ENCODE results near the gene DLL3. TPM values are rescaled to one million over a fixed set of nuclear protein-coding genes. Genes with fewer than 3 reads are reported as not detected.

Gene DLL3
- total and polyA plus RNA-seq, 2 donors (not counting 1 experiment from before 2014, with no cell fraction given) = 0.46 to 1.1 TPM

- Mint-ChIP-seq H3K27ac (no peak overlapping the region), H3K9me3 (ENCODE audit: insufficient read depth) (no peaks in the 10 kb centered on the region), H3K4me1 (peaks cover 6% of the 10 kb centered on the region), H3K27me3 (peaks cover 17% of the 10 kb centered on the region), H3K4me3 (no peak overlapping the region)
- H3K27me3 ChIP-seq (replicated peaks in 1 of 4; ENCODE audit: control extremely low read depth in 1 of 4, control insufficient read depth in 3 of 4, insufficient read depth in 4 of 4, low read length in 3 of 4) = peaks cover 0 to 15% (median 11%) of the 10 kb centered on the region in 4 experiments
- ChIA-PET CTCF (no interaction called here), POLR2A (no interaction called here)
- no peak for TF ChIP-seq EZH2 (IDR thresholded peaks at IDR 0.05; ENCODE audit: borderline replicate concordance, insufficient read depth, low read depth, low read length, poor library complexity, severe bottlenecking)
- no peak for TF ChIP-seq CTCF (IDR thresholded peaks at IDR 0.05)
- no peak overlapping the region for H3K4me2 ChIP-seq (replicated peaks; ENCODE audit: low read depth, low read length, poor library complexity, severe bottlenecking)
- intact Hi-C loops (cut with micrococcal nuclease) = no loop called here
- no peak overlapping the region for H3K9ac ChIP-seq (ENCODE audit: low read length)
- WGBS (ENCODE audit: insufficient coverage) = 100% methylated on average over 2 of the region's 8 CpGs
- no peak overlapping the region for H3K4me3 ChIP-seq (ENCODE audit: control extremely low read depth in 1 of 5, extremely low read depth in 1 of 5, insufficient read depth in 1 of 5, low read depth in 2 of 5, low read length in 4 of 5)
- no peak for DNase-seq
- no peaks in the 10 kb centered on the region for H3K79me2 ChIP-seq (ENCODE audit: control insufficient read depth, insufficient read depth, low read length)
- H3K27ac ChIP-seq (ENCODE audit: low read length in 2 of 2) = no peak overlapping the region
- no peaks in the 10 kb centered on the region for H4K20me1 ChIP-seq (ENCODE audit: control insufficient read depth, insufficient read depth, low read length, poor library complexity, severe bottlenecking)
- no peak overlapping the region for H2AFZ ChIP-seq (ENCODE audit: insufficient read depth, low read depth, low read length, poor library complexity, severe bottlenecking)
- peaks cover 0 to 3% of the 10 kb centered on the region in 2 experiments for H3K36me3 ChIP-seq (replicated peaks in 1 of 2; ENCODE audit: control extremely low read depth in 1 of 2, control insufficient read depth in 1 of 2, extremely low read depth in 1 of 2, insufficient read depth in 2 of 2, low read length in 1 of 2)
- H3K9me3 ChIP-seq (ENCODE audit: control extremely low read depth in 1 of 3, control insufficient read depth in 2 of 3, insufficient read depth in 1 of 3, low read length in 2 of 3) = peaks cover 0 to 5% (median 0%) of the 10 kb centered on the region in 3 donors
- H3K4me1 ChIP-seq (ENCODE audit: control insufficient read depth in 2 of 2, insufficient read depth in 2 of 2, low read length in 2 of 2) = peaks cover 6% of the 10 kb centered on the region in 2 donors
- no peak for ATAC-seq (ENCODE audit: low read depth)
These were observed 22.1 kb downstream of the DLL3 start for GRCh38 chr19:39520541-39521484.

GRCh38 chr19:39524495-39524894 lies 25.7 kb downstream of the DLL3 start:
- H3K79me2 ChIP-seq (ENCODE audit: control insufficient read depth, insufficient read depth, low read length) = no peaks in the 10 kb centered on the region
- 72% methylated on average over 3 of the region's 8 CpGs for WGBS (ENCODE audit: insufficient coverage)
- no peak overlapping the region for H3K9ac ChIP-seq (ENCODE audit: low read length)
- no peaks in the 10 kb centered on the region for H3K27me3 Mint-ChIP-seq
- ChIA-PET POLR2A (no interaction called here), CTCF (interaction anchor here (1.7 kb wide), 1 partner anchor 22 kb away, joined by 4 read pairs; no protein-coding TSS in a partner anchor)
- no peaks in the 10 kb centered on the region for H3K9me3 ChIP-seq (ENCODE audit: control extremely low read depth in 1 of 3, control insufficient read depth in 2 of 3, insufficient read depth in 1 of 3, low read length in 2 of 3)
- no peak overlapping the region for H3K4me2 ChIP-seq (replicated peaks; ENCODE audit: low read depth, low read length, poor library complexity, severe bottlenecking)
- H3K27ac Mint-ChIP-seq = no peak overlapping the region
- H3K27ac ChIP-seq (ENCODE audit: low read length in 2 of 2) = no peak overlapping the region
- no peak overlapping the region for H3K4me3 ChIP-seq (ENCODE audit: control extremely low read depth in 1 of 5, extremely low read depth in 1 of 5, insufficient read depth in 1 of 5, low read depth in 2 of 5, low read length in 4 of 5)
- intact Hi-C loops (cut with micrococcal nuclease) = no loop called here
- H3K4me3 Mint-ChIP-seq = no peak overlapping the region
- peaks cover 0 to 3% of the 10 kb centered on the region in 2 experiments for H3K36me3 ChIP-seq (replicated peaks in 1 of 2; ENCODE audit: control extremely low read depth in 1 of 2, control insufficient read depth in 1 of 2, extremely low read depth in 1 of 2, insufficient read depth in 2 of 2, low read length in 1 of 2)
- no peak overlapping the region for H2AFZ ChIP-seq (ENCODE audit: insufficient read depth, low read depth, low read length, poor library complexity, severe bottlenecking)
- H3K4me1 Mint-ChIP-seq = peaks cover 2% of the 10 kb centered on the region
- TF ChIP-seq EZH2 (IDR thresholded peaks at IDR 0.05; ENCODE audit: borderline replicate concordance, insufficient read depth, low read depth, low read length, poor library complexity, severe bottlenecking) (no peak), CTCF (IDR thresholded peaks at IDR 0.05) (no peak)
- H3K27me3 ChIP-seq (replicated peaks in 1 of 4; ENCODE audit: control extremely low read depth in 1 of 4, control insufficient read depth in 3 of 4, insufficient read depth in 4 of 4, low read length in 3 of 4) = no peaks in the 10 kb centered on the region
- H3K4me1 ChIP-seq (ENCODE audit: control insufficient read depth in 2 of 2, insufficient read depth in 2 of 2, low read length in 2 of 2) = no peaks in the 10 kb centered on the region
- no peak for DNase-seq
- no peak for ATAC-seq (ENCODE audit: low read depth)
- H3K9me3 Mint-ChIP-seq (ENCODE audit: insufficient read depth) = no peaks in the 10 kb centered on the region
- H4K20me1 ChIP-seq (ENCODE audit: control insufficient read depth, insufficient read depth, low read length, poor library complexity, severe bottlenecking) = no peaks in the 10 kb centered on the region

Data from B cell (primary cell).